Lower lobe of right lung (tissue), 2 donors: ENCODE data around the gene RPGR. TPM values are rescaled to one million over a fixed set of nuclear protein-coding genes. Genes with fewer than 3 reads are reported as not detected.

ENCODE experiments used
- ATAC-seq, 2 donors: fragments of 200-7000 bp; cut with Tn5 transposase; one replicate each; pipeline ENCODE4 v1.9.1; 2020 to 2022; ENCODE audit warnings: mild to moderate bottlenecking in 2 of 2, moderate library complexity in 2 of 2
- DNase-seq: peaks from one replicate; pipeline ENCODE4 v3.0.0-alpha.2; 2020
- H3K27ac ChIP-seq: fragments of 200-600 bp; one replicate; pipeline ENCODE4 v1.8.0; 2022
- H3K27me3 ChIP-seq: fragments of 200-600 bp; one replicate; pipeline ENCODE4 v1.8.0; 2022; ENCODE audit warnings: low read depth
- H3K36me3 ChIP-seq: fragments of 200-600 bp; one replicate; pipeline ENCODE4 v1.8.0; 2022; ENCODE audit warnings: mild to moderate bottlenecking
- H3K4me1 ChIP-seq: fragments of 200-600 bp; one replicate; pipeline ENCODE4 v1.8.0; 2022
- H3K4me3 ChIP-seq: fragments of 200-600 bp; one replicate; pipeline ENCODE4 v1.8.0; 2022; ENCODE audit warnings: mild to moderate bottlenecking
- H3K9me3 ChIP-seq: fragments of 200-600 bp; one replicate; pipeline ENCODE4 v1.8.0; 2022
- intact Hi-C: fragments of 100-400 bp; cut with DNase I; formaldehyde crosslinking; loops from one replicate; pipeline ENCODE4 v1.11.0; 2022
- total RNA-seq: library from RNA; stranded (reverse); fragmentation: NEBNext Ultra II Directional; extraction: Animal tissue kit (Norgen Biotek cat#: 25700); gene quantifications from one replicate; pipeline ENCODE4 v1.2.1, GENCODE V29; 2021
- TF ChIP-seq, protein P1 (sequence below): fragments of 200-600 bp; IDR thresholded peaks from one replicate; pipeline ENCODE4 v1.8.0; 2022; ENCODE audit warnings: antibody characterized with exemption, mild to moderate bottlenecking
- donor health status: DM: no; HTN: yes; CAD: no; lungs with severe emphysema.

The RPGR gene
- total RNA-seq, 1 donor from 2014 or later, result 15.2 TPM

DNA sequence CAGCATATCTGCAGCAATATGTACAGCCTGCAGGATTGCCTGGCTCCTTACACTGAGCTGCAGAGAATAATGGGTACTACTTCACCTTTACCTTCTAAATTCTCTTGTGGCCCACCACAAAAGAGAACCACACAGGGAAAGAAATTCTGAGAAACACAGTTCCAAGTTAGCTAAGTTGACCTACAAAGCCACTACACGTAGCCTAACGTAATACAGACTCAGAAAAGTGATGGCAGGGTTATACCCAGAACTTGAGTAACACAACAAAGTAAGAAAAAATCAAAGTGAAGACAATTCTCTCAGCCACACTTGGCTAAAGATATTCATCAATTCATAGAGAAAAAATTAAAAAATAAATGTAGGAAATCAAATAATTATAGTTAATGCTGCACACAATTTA, 80.3 kb downstream of the RPGR start:
- H3K27me3 ChIP-seq, result no peaks in the 10 kb centered on the region
- H3K27ac ChIP-seq, result no peak overlapping the region
- H3K4me1 ChIP-seq, result no peaks in the 10 kb centered on the region
- no peaks in the 10 kb centered on the region for H3K36me3 ChIP-seq
- DNase-seq, result no peak
- no peak for ATAC-seq
- no peaks in the 10 kb centered on the region for H3K9me3 ChIP-seq
- intact Hi-C loops, result no loop called here
- H3K4me3 ChIP-seq, result no peak overlapping the region
- TF ChIP-seq, protein P1, sequence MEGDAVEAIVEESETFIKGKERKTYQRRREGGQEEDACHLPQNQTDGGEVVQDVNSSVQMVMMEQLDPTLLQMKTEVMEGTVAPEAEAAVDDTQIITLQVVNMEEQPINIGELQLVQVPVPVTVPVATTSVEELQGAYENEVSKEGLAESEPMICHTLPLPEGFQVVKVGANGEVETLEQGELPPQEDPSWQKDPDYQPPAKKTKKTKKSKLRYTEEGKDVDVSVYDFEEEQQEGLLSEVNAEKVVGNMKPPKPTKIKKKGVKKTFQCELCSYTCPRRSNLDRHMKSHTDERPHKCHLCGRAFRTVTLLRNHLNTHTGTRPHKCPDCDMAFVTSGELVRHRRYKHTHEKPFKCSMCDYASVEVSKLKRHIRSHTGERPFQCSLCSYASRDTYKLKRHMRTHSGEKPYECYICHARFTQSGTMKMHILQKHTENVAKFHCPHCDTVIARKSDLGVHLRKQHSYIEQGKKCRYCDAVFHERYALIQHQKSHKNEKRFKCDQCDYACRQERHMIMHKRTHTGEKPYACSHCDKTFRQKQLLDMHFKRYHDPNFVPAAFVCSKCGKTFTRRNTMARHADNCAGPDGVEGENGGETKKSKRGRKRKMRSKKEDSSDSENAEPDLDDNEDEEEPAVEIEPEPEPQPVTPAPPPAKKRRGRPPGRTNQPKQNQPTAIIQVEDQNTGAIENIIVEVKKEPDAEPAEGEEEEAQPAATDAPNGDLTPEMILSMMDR, result no peak

DNA sequence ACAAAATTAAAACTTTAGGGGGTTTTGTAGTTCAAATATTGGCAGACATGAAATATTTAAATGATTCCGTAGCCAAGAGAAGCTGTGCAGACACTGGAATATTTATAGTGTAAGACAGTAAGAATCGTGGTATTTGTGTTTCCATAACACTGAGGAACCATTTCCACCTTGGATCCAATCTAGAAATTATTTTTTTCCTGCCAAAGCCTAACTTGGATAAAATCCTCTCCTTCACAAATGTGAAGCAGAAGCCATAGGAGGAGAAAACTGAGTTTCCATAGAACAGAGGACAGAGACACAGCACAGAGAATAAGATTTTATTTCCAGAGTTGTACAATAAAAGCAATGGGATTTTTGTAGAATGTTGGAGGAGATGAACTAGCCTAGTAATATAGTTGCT, 86.8 kb downstream of the RPGR start:
- Histone ChIP-seq H3K9me3 (no peaks in the 10 kb centered on the region), H3K4me3 (no peak overlapping the region), H3K36me3 (no peaks in the 10 kb centered on the region), H3K27ac (no peak overlapping the region), H3K27me3 (no peaks in the 10 kb centered on the region), H3K4me1 (no peaks in the 10 kb centered on the region)
- DNase-seq (no peak), ATAC-seq (no peak)
- intact Hi-C loops, result no loop called here
- TF ChIP-seq, protein P1, result no peak

DNA sequence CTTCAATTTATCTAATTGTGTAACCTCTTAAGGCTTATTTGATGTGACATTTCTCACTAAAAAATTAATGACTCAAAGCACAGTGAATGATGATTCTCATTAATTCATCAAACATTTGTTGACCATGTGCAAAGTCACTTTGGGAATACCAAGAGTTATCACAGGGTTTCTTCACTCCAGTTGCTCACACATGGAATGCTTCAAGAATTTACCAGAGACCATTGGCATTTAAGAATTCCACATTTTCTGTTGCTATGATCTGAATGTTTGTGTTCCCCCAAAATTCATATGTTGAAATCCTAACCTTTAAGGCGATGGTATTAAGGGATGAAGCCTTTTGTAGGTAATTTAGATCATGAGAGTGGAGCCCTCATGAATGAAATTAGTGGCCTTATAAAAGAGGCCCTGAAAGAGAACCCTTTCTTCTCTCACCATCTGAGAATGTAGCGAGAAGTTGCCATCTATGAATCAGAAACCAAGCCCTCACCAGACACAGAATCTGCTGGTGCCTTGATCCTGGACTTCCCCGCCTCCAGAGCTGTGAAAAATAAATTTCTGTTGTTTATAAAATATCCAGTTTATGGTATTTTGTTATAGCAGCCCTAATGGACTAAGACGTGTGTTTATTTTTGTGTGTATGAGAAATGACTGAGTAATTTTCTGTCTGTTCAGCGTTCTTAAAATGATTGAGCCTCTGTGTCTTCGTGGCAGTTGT, 90.3 kb downstream of the RPGR start:
- H3K36me3 ChIP-seq, result no peaks in the 10 kb centered on the region
- intact Hi-C loops, result no loop called here
- ATAC-seq (no peak), DNase-seq (no peak)
- no peaks in the 10 kb centered on the region for H3K9me3 ChIP-seq
- H3K4me1 ChIP-seq, result peaks cover 5% of the 10 kb centered on the region
- H3K27ac ChIP-seq, result no peak overlapping the region
- no peak overlapping the region for H3K4me3 ChIP-seq
- no peaks in the 10 kb centered on the region for H3K27me3 ChIP-seq
- TF ChIP-seq, protein P1, result no peak

DNA sequence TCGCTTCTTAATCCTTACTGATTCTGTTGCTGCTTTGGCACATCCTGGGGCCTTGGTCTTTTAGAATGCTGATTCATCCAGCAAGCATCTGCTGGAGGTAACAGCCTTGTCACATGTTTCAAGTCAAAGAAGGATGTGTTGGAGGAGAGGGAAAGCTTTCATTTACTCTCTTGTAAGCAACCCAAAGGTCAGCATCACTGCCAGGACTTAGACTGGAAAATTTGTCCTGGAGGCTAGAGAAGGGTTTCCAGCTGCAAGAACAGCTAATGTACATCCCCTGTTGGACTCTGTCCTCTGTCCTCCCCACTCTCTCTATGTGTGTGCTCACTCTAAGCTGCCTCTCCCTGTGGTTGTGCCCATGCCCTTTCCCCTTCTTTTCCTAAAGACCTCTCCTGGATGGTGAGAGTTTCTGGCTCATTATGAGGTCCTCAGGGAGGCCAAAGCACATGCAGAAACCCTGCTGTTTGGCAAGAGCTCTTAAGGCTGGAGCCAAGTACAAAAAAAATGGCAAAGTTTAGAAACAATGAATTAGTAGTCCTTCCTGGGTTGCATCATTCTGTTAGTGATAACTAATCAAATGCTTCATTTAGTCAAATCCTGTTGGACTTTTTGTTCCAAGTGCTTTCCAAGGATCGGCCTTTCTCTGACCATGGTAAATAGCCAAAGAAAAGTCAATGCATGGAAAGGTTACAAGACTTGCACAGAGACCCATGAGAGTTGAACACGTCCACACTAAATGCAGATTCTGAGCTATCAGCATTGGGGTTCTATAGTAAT, 93.2 kb downstream of the RPGR start:
- intact Hi-C loops, result no loop called here
- H3K4me1 ChIP-seq, result peaks cover 5% of the 10 kb centered on the region
- TF ChIP-seq, protein P1, result no peak
- no peaks in the 10 kb centered on the region for H3K9me3 ChIP-seq
- peak; percentile 32 to 39 for ATAC-seq
- no peak overlapping the region for H3K27ac ChIP-seq
- H3K27me3 ChIP-seq, result no peaks in the 10 kb centered on the region
- H3K36me3 ChIP-seq, result no peaks in the 10 kb centered on the region
- no peak for DNase-seq
- H3K4me3 ChIP-seq, result no peak overlapping the region

DNA sequence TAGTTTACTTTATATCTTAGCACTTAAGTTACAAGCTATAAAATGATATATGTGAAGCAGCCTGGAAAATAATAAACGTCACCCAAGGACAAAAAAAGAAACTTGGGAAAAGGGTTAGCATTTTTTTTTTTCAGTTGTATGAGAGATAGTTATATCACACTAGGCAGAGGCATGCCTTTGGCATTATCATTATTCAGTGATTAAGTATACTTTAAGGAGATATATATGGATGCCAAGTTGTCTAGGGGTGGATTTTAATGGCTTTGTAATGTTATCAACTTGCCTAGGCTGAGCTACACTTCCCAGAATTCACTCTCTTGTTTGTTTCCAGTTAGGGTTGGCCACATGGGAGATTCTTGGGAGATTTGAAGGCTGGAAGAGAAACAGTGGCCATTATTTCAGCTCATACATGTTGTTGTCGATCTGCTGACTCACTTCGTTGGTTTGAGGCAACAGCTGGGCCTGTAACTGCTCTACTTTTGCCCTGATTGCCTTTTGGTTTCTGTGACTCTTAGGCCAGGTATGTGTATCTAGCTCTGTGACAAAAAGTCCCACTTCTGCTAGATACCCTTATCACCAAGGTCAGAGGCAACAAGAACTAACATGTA, 95.1 kb downstream of the RPGR start:
- DNase-seq, result no peak
- no peak overlapping the region for H3K27ac ChIP-seq

More for the DNA sequence above, 95.1 kb downstream of the RPGR start:
- Histone ChIP-seq H3K27me3 (no peaks in the 10 kb centered on the region), H3K36me3 (no peaks in the 10 kb centered on the region), H3K4me3 (no peak overlapping the region), H3K4me1 (peaks cover 5% of the 10 kb centered on the region), H3K9me3 (no peaks in the 10 kb centered on the region)
- intact Hi-C loops, result no loop called here
- no peak for ATAC-seq
- TF ChIP-seq, protein P1, result no peak
